OCI-LY3 (cell line): Measurements from ENCODE around the gene LYST.

Source experiments
- EZH2phosphoT487 ChIP-seq: fragments of 200-600 bp; shearing (Covaris generic); IDR thresholded peaks from 2 replicates; pipeline ENCODE4 v1.6.1; 2018; ENCODE audit warnings: antibody characterized with exemption, mixed run types, low read depth
- TF ChIP-seq, protein P1 (sequence below): fragments of 200-600, 300-600 bp; sonication (generic); IDR thresholded peaks from 2 replicates; pipeline ENCODE4 v1.5.1; 2014; ENCODE audit warnings: antibody characterized with exemption, low read length, low read depth

DNA sequence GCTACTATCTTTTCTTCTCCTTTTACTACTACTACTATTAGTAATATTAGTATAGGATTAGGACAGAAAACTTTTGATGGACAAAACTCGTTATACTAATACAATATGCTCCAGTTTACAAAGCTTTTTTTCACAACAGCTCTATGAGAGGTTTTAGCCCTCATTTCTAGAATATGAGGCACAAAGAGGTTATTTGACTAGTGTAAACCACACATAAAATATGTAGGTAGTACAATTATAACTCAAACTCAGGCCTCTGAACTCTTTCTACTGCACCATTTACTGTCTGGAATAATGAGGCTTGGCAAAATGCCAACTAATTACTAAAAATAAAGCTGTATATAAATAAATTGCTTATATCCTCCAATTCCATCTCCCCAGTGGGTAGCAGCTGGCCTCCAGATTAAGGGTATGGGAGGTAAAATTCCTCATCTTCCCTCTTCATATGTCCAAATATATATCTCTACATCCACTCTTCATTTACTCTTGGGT is 99.9 kb downstream of the LYST start:
- TF ChIP-seq, protein P1, sequence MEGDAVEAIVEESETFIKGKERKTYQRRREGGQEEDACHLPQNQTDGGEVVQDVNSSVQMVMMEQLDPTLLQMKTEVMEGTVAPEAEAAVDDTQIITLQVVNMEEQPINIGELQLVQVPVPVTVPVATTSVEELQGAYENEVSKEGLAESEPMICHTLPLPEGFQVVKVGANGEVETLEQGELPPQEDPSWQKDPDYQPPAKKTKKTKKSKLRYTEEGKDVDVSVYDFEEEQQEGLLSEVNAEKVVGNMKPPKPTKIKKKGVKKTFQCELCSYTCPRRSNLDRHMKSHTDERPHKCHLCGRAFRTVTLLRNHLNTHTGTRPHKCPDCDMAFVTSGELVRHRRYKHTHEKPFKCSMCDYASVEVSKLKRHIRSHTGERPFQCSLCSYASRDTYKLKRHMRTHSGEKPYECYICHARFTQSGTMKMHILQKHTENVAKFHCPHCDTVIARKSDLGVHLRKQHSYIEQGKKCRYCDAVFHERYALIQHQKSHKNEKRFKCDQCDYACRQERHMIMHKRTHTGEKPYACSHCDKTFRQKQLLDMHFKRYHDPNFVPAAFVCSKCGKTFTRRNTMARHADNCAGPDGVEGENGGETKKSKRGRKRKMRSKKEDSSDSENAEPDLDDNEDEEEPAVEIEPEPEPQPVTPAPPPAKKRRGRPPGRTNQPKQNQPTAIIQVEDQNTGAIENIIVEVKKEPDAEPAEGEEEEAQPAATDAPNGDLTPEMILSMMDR, result no peak
- no peak for TF ChIP-seq EZH2phosphoT487
